Left lung (tissue), 10 donors: ENCODE results near the gene RGPD8. TPM values are rescaled to one million over a fixed set of nuclear protein-coding genes. Genes with fewer than 3 reads are reported as not detected.

Experiments used
- ATAC-seq: fragments of 200-7000 bp; cut with Tn5 transposase; one replicate; pipeline ENCODE4 v1.9.1; 2020; ENCODE audit warnings: moderate library complexity
- DNase-seq, 4 donors: peaks; one replicate each; pipeline ENCODE4 v3.0.0-alpha.2; 2013 to 2020
- H3K27ac ChIP-seq, 2 donors: fragments of 200-600 bp; sonication (generic) in 1 of 2; one replicate each; pipeline versions ENCODE4 v1.5.0 to v1.8.0; 2020 to 2021
- H3K27me3 ChIP-seq, 2 donors: fragments of 200-600 bp; sonication (generic) in 1 of 2; one replicate each; pipeline versions ENCODE4 v1.5.0 to v1.8.0; 2020 to 2021
- H3K36me3 ChIP-seq, 2 donors: fragments of 200-600 bp; sonication (generic) in 1 of 2; one replicate each; pipeline versions ENCODE4 v1.5.0 to v1.8.0; 2020 to 2021
- H3K4me1 ChIP-seq, 2 donors: fragments of 200-600 bp; one replicate each; pipeline ENCODE4 v1.8.0; 2021
- H3K4me3 ChIP-seq, 2 donors: fragments of 200-600 bp; sonication (generic) in 1 of 2; one replicate each; pipeline versions ENCODE4 v1.5.0 to v1.8.0; 2020 to 2021; ENCODE audit warnings: mild to moderate bottlenecking in 1 of 2
- H3K9me3 ChIP-seq, 2 donors: fragments of 200-600 bp; sonication (generic) in 1 of 2; one replicate each; pipeline versions ENCODE4 v1.5.0 to v1.8.0; 2020 to 2021
- intact Hi-C, 2 donors: fragments of 100-400 bp; cut with DNase I; formaldehyde crosslinking; loops; one replicate each; pipeline versions ENCODE4 v1.11.2 to v1.14.2; 2022
- polyA plus RNA-seq, 6 donors: library from polyadenylated mRNA; unstranded; fragments of 120-200 nt; gene quantifications; one replicate each; pipeline ENCODE4 v1.2.1, GENCODE V29; 2013; ENCODE audit not compliant: insufficient read length in 6 of 6
- total RNA-seq, 2 donors: library from RNA; stranded (reverse); fragmentation: NEBNext Ultra II Directional; extraction: Animal tissue kit (Norgen Biotek cat#: 25700); gene quantifications; one replicate each; pipeline ENCODE4 v1.2.1, GENCODE V29; 2021
- TF ChIP-seq, protein P1 (sequence below), 2 donors: fragments of 200-600 bp; sonication (generic) in 1 of 2; IDR thresholded peaks; one replicate each; pipeline versions ENCODE4 v1.5.0 to v1.8.0; 2021; ENCODE audit warnings: antibody characterized with exemption in 2 of 2
- donor health status: DM: no; HTN: yes; CAD: no.
- donor health status: DM: no; HTN: no; CAD: no.

RGPD8 gene
- total and polyA plus RNA-seq, 8 donors: 2.6 to 15.1 (median 5.9) TPM

DNA sequence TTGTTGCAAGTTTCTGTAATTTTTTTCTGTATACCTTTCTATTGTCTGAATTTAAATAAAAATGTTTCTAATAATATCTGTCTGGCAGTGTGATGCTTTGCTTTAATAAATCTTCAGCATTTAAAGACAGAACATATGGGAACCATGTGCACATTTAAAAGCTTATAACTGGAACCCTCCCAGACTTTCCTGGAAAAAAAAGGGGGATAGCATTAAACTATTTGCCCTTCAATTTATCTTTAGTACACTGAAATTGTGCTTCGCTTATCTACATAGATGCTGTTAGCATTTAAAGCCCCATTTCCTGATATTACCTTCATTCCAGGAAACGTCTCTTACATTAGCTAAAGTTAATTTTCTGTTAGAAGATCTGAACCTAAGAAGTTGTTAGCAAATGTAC lies 93.5 kb downstream of the RGPD8 start:
- no peaks in the 10 kb centered on the region for H3K36me3 ChIP-seq
- H3K4me1 ChIP-seq: no peaks in the 10 kb centered on the region
- ATAC-seq (no peak), DNase-seq (no peak)
- TF ChIP-seq, protein P1, sequence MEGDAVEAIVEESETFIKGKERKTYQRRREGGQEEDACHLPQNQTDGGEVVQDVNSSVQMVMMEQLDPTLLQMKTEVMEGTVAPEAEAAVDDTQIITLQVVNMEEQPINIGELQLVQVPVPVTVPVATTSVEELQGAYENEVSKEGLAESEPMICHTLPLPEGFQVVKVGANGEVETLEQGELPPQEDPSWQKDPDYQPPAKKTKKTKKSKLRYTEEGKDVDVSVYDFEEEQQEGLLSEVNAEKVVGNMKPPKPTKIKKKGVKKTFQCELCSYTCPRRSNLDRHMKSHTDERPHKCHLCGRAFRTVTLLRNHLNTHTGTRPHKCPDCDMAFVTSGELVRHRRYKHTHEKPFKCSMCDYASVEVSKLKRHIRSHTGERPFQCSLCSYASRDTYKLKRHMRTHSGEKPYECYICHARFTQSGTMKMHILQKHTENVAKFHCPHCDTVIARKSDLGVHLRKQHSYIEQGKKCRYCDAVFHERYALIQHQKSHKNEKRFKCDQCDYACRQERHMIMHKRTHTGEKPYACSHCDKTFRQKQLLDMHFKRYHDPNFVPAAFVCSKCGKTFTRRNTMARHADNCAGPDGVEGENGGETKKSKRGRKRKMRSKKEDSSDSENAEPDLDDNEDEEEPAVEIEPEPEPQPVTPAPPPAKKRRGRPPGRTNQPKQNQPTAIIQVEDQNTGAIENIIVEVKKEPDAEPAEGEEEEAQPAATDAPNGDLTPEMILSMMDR (IDR thresholded peaks at IDR 0.05): no peak
- intact Hi-C loops: no loop called here
- H3K27me3 ChIP-seq: no peaks in the 10 kb centered on the region
- no peak overlapping the region for H3K27ac ChIP-seq
- H3K4me3 ChIP-seq: no peak overlapping the region
- H3K9me3 ChIP-seq: no peaks in the 10 kb centered on the region

DNA sequence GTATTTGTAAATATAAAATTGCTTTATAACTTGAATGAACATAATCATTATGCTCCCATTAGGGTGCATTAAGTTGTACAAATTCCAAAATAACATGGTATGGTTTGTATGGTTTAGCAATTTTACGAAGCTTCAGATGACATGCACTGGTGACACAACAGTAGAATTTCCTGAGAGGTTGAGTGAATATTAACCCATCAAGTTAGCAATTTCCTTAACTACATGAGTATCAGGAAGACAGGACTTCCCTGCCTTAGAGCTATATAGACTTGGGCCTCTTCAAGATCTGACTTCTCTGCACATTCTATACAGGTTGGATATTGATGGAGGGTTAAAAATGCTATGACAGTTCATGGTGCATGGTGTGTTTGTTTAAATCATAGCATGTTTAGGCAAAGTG lies 97.8 kb downstream of the RGPD8 start:
- TF ChIP-seq, protein P1 (IDR thresholded peaks at IDR 0.05): no peak
- H3K27ac ChIP-seq: no peak overlapping the region
- H3K4me1 ChIP-seq: no peaks in the 10 kb centered on the region
- ATAC-seq (no peak), DNase-seq (no peak)
- H3K4me3 ChIP-seq: no peak overlapping the region
- H3K27me3 ChIP-seq: no peaks in the 10 kb centered on the region
- peaks cover 0 to 13% of the 10 kb centered on the region in 2 donors for H3K36me3 ChIP-seq
- no peaks in the 10 kb centered on the region for H3K9me3 ChIP-seq
- intact Hi-C loops: no loop called here

DNA sequence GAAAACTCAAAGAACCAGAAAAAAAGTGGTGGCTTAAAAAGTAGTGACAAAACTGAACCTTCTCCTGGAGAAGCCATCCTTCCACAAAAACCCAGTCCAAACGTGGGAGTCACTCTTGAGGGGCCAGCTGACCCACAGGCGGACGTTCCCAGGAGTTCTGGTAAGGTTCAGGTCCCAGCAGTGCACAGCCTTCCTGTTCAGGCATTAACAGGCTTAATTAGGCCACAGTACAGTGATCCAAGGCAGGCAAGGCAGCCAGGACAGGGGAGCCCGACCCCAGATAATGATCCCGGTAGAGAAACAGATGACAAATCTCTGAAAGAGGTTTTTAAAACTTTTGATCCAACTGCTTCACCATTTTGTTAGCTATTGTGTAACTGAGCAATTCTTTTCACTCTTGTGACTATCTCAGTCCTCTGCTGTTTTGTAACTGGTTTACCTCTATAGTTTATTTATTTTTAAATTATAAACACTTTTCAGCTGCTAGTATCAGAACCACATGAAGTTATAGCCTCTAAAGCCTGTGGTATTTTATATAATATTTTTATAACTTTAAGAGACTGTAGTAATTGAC lies 101.2 kb downstream of the RGPD8 start:
- H3K9me3 ChIP-seq: no peaks in the 10 kb centered on the region
- no peaks in the 10 kb centered on the region for H3K27me3 ChIP-seq
- intact Hi-C loops: no loop called here
- peaks cover 0 to 18% of the 10 kb centered on the region in 2 donors for H3K36me3 ChIP-seq
- no peak for DNase-seq
- H3K27ac ChIP-seq: no peak overlapping the region
- ATAC-seq: no peak
- H3K4me3 ChIP-seq: no peak overlapping the region
- TF ChIP-seq, protein P1 (IDR thresholded peaks at IDR 0.05): no peak
- no peaks in the 10 kb centered on the region for H3K4me1 ChIP-seq

DNA sequence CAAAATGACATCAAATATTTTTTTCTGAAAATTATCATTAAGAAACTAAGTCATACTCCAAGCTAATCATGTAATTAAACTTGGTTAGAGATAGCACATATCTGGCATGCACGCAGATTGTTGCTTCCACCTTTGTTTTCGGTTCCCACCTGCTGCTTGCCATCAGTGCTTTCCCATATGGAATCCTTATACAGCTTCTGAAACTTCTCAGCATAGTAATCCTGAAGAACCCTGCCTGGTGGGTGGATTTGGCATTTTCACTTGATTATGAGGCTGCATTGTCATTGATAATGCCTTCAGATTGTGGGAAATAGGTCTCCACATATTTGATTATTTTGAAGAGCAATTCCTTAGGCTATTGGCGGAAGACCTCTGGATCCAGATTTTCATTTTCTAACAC lies 110.5 kb downstream of the RGPD8 start:
- Histone ChIP-seq H3K36me3 (peaks cover 0 to 32% of the 10 kb centered on the region in 2 donors), H3K9me3 (no peaks in the 10 kb centered on the region), H3K27me3 (no peaks in the 10 kb centered on the region), H3K4me1 (no peaks in the 10 kb centered on the region), H3K4me3 (no peak overlapping the region), H3K27ac (no peak overlapping the region)
- no peak for ATAC-seq
- no peak for DNase-seq
- intact Hi-C loops: no loop called here
- TF ChIP-seq, protein P1 (IDR thresholded peaks at IDR 0.05): no peak

DNA sequence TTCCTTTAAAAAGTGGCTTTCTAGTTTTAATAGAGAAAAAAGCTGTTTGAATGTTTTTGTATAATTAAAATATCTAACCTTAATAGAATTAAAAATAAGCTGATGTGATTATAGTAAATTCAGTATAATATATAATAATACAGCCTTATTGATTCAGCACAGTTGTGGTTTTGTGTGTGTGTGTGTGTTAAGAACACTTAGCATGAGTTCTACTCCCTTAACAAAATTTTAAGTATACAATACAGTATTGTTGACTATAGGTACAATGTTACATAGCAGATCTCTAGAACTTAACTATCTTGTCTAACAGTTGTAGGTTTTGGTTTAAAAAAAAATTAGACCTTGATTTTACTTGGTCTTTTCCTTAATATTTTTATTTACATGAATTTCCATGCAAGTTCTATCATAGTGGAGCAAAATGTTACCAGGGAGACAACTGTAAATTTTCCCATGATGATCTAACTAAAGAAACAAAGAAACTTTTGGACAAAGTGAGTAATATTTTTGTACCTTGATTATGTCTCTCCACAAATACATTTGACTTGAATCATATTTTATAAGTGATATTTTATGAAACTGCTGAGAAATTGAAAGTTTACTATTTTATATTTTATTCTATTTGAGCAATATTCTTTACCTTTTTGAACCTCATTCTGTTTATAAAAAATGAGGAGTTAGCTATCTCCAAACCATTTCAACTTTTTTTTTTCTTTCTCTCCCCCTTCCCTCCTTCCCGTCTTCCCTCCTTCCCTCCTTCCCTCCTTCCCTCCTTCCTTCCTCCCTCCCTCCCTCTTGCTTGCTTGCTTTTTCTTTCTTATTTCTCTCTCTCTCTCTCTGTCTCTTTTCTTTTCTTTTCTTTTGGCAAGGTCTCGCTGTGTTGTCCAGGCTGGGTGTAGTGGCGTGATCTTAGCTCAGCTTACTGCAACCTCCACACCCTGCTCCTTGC lies 111.8 kb downstream of the RGPD8 start:
- Histone ChIP-seq H3K9me3 (no peaks in the 10 kb centered on the region), H3K4me3 (no peak overlapping the region), H3K36me3 (peaks cover 0 to 25% of the 10 kb centered on the region in 2 donors), H3K4me1 (no peaks in the 10 kb centered on the region), H3K27ac (no peak overlapping the region), H3K27me3 (no peaks in the 10 kb centered on the region)
- TF ChIP-seq, protein P1 (IDR thresholded peaks at IDR 0.05): no peak
- no peak for DNase-seq
- intact Hi-C loops: no loop called here
- ATAC-seq: no peak
